GM19238 (cell line): Measurements from ENCODE around the gene ARRDC2.
"Not testable (repeated sequence)": the region's sequence is repeated elsewhere in the genome, so short reads cannot be mapped to it uniquely, and the experiment has no call there.

Experiments used
- DNase-seq: peaks from one replicate; pipeline ENCODE4 v3.0.0; 2011; ENCODE audit warnings: low spot score; ENCODE audit not compliant: insufficient read length

The ARRDC2 gene

GRCh38 chr19:18007917-18008673 lies at the start of gene ARRDC2:
TSS of gene ARRDC2 (plus strand) at chr19:18008170. CDS start at chr19:18008311, 141 bp downstream.
- peak; percentile 99 for DNase-seq

DNA sequence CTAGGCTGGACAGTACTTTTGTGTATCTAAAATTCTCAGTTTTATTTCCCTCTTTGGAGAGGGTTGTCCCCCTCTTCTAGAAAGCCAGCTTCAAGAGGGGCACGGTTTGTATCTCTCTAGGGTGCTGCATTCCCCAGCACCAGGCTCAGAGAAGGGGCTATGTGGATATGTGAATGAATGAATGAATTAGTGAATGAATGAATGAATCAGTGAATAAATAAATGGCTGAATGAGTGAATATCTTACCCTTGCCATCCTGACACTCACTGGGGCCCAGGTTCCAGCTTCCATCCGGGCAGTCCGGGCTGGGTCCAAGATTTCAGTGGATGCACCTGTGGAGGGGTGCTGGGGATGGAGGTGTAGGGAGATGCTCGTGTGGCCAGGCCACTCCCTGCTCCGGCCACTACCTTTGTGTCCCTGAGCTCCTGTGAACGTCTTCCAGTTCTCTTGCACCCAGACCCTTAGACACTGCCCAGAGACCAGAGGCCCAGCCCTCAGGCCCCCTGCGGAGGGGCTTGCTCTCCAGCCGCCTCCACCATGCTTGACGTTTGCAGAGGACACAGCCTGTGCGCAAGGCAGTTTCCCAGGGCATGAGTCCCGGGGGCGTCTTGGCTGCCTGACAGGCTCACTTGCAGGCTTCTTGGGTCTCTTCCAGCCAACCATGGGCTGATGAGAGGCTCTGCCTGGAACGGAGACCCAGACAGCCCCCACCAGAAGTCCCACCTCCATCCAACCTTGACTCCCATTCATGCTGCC lies 43.9 kb upstream of the ARRDC2 start:
- no peak for DNase-seq

GRCh38 chr19:17965370-17966128 lies 42.4 kb upstream of the ARRDC2 start:
- no peak for DNase-seq

DNA sequence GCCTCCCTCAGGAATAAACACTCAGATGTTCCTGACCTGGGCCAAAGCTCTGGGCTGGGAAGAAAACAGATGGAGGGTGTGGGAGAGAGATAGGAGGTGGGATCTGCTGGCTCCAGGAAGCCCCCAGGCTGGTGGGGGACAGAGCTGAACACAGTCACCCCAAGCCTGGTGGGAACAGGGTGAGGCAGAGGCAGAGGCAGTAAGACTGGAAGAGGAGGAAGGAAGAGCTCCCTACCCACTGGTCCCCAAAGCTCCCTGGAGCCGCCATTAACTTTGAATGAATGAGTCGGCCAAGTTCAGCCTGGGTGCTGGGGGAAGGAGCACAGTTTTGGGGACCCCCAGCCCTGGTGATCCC lies 41.9 kb upstream of the ARRDC2 start:
- DNase-seq = no peak

- no peak for DNase-seq
These were observed 41.3 kb upstream of the ARRDC2 start, which contains the start of gene KCNN1 for GRCh38 chr19:17966550-17967256. TSS of gene KCNN1 (plus strand) at chr19:17967107. CDS start at chr19:17973889, 6,782 bp downstream.

GRCh38 chr19:17967257-17968051 lies 40.5 kb upstream of the ARRDC2 start:
- no peak for DNase-seq

DNA sequence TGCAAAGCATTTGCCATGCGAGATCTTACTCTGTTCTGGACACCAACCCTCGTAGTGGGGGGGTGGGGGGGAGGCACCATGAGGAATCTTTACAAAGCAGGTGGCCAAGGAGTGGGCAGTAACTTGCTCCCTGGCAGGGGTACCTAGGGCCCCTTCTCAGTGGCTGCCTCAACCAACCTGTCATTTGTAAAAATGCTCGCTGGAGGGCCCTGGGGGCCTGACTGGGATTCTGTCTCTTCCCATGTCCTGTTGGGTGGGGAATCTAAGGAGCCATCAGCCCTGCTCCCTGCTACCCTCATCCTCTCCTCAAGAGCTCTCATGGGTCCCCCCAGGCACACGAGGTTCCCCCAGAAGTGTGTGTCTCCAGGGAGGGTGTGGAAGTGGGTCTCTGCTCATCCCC lies 39.6 kb upstream of the ARRDC2 start:
- no peak for DNase-seq

DNA sequence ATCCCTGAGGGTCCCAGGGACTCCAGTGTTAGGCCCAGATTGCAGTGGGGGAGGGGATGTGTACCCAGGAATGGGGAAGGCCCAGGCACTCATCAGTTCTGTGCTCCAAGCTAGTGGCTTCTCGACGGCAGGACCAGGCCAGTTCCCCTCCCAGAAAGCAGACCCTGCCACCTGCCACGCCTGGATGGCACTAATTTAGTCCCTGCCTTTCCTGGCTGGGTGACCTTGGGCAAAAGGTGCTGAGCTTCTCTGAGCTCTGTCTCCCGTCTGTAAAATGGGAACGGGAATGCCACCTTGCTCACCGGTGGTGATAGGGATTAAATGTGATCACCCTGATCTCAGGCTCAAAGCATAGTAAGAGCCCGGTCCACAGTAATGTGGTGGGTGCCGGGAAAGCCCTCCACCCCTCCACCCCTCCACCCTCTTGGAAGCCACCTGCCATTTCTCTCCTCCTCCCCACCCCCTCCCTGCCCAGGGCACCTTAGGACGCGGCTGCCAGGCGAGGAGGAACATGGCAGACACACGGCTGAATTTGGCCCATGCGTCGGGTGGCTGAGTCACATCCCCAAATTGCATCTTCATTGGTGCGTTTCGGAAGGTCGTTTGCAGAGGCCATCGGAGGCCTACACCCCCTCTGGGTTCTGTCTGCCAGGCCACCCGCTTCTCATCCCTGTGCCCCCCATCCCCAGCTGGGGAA lies 38.7 kb upstream of the ARRDC2 start:
- DNase-seq = no peak

DNA sequence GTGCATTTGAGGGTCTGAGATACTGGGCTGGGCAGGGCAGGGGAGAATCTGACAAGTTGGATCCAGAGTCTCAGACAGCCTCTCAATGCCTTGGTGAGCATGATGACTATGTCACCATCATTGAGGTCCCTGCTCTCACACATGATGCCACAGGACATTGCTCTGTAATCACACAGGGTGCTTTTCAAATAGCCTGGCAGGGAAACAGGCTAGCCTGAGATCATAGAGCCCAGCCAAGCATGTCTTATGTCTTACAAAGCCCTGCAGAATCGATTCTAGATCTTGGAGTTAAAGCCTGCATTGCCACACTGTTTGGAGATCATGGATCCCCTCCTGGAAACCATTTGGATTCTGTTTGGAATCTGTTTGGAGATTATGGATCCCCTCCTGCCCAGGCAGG lies 35.7 kb upstream of the ARRDC2 start:
- DNase-seq = no peak

DNA sequence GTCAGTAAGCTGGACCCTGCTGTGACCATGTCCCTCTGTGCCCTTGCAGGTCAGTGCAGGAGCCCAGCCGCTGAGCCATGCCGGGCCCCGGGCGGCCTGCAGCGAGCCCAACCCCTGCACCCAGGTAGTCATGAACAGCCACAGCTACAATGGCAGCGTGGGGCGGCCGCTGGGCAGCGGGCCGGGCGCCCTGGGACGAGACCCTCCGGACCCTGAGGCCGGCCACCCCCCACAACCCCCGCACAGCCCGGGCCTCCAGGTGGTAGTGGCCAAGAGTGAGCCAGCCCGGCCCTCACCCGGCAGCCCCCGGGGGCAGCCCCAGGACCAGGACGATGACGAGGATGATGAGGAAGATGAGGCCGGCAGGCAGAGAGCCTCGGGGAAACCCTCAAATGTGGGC lies 34.2 kb upstream of the ARRDC2 start:
- DNase-seq = no peak

DNA sequence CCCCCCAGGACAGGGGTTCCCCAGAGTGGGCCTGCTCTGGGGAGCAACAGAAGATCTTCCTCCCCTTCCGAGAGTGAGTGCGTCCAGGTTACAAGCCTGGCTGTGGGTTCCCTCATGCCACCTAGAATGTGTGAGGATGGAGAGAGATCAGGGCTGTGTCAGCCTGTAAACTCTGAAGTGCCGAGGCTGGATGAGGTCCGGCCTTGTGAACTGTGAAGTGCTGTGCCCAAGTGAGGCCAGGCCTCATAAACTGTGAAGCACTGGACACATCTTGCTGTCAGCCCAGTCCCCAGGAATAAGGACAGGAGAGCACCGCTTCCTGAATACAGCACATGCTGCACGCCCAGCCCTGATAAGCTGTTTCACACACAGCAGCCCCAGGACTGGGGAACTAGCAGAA lies 33.4 kb upstream of the ARRDC2 start:
- DNase-seq = no peak

- no peak for DNase-seq
These were observed 32.9 kb upstream of the ARRDC2 start for GRCh38 chr19:17975032-17975431.

- DNase-seq = no peak
These were observed 30.9 kb upstream of the ARRDC2 start for GRCh38 chr19:17977021-17977420.

- no peak for DNase-seq
These were observed 30.5 kb upstream of the ARRDC2 start for GRCh38 chr19:17977488-17977887.

DNA sequence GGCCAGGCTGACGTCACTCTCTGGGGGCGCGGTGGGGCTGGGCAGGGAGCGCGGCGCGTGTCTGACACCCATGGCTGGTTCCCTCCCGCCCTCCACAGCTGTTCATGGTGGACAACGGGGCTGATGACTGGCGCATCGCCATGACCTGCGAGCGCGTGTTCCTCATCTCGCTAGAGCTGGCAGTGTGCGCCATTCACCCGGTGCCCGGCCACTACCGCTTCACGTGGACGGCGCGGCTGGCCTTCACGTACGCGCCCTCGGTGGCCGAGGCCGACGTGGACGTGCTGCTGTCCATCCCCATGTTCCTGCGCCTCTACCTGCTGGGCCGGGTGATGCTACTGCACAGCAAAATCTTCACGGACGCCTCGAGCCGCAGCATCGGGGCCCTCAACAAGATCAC lies 26.4 kb upstream of the ARRDC2 start:
- no peak for DNase-seq

DNA sequence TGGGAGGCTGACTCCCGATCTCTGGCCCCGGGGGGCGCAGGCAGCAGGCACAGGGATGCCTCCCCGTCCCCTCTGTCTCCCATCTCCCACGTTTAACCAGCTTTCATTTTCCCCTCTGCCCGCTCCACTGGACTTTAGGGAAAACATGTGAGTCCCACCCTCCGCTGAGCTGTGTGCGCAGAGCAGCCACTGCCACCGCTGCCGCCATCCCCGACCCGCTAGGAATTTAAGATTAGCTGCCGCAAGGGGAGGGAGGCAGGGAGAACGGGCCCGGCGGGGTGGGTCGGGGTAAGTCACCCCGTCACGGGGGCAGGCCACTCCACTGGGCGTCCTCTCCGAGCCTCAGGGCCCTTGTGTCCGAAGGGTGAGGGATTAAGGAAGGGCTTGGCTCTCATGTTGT lies 25.5 kb upstream of the ARRDC2 start:
- DNase-seq = no peak

DNA sequence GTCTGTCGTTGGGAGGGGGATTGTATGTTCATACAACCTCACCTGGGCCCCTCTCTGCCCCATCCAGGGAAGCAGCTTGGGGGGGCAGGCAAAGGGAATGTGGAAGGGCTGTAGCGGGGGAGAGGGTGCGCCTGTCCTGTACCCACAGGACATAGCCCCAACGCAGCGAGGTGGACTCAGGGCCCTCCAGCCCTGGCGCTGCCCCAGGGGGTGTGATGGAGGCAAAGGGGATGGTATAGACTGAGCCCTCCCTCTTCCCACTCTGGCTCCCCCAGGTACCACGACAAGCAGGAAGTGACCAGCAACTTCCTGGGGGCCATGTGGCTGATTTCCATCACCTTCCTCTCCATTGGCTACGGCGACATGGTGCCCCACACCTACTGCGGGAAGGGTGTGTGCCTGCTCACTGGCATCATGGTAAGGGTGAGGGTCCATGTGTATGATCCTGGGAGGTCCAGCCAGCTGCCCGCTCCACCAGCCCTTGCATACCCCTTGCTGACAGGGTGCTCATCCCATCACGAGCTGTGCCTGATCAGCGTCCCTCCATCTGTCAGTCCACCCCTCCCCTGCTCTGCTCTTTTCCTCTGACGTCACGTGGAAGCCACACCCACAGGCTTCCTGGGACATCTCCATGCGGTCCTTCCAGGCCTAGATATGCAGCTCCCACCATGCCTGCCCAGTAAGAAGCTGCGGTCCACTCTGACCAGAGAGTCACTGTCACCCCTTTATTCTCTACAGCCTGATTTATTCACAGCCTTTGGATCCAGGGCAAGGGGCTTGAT lies 22.7 kb upstream of the ARRDC2 start:
- DNase-seq = no peak

- DNase-seq = not testable (repeated sequence)
These were observed 21.4 kb upstream of the ARRDC2 start for GRCh38 chr19:17986569-17986968.

DNA sequence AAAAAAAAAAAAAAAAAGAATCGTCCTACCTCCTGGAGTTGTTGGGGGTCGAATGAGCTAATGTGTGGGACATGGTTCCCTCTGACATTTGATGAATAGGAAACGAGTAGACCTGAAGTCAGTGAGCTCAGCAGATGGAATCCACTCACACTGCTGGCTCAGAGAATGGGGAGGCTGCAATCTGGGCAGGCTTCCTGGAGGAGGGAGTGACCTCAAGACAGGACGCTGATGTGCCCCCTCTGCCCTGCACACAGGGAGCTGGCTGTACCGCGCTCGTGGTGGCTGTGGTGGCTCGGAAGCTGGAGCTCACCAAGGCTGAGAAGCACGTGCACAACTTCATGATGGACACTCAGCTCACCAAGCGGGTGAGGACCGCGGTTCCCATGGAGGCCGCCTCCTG lies 19.8 kb upstream of the ARRDC2 start:
- DNase-seq = no peak
